ENCODE results near the gene CYP26C1.

DNA sequence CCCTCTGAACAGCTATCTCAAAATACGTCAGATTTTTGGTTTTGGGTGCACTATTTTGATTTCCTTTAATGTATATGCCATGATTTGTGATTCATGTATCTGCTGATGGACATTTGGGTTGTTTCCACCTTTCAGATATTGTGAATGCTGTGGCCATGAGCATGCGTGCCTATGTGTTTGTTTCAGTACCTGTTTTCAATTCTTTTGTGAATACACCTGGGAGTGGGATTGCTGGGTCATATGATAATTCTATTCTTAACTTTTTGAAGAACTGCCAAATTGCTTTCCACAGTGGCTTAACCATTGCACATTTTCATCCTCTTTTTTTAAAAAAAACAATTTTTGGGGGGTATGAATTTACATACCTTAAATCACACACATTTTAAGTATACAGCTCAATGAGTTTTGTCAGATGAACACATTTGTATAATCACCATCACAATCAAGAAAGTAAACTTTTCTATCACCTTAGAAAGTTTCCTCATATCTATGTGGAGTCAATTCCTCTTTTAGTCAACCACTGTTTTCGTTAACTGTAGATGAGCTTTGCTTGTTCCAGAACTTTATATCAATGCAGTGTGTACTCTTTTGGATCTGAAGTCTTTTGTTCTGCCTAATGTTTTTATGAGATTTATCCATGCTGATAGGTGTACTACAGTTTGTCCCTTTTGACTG is 50.0 kb downstream of the CYP26C1 start:
- TF ChIP-seq CTCF (IDR thresholded peaks at IDR 0.05), result no peak
- no peak for TF ChIP-seq EP300 (IDR thresholded peaks at IDR 0.05)
